MM.1S (cell line): ENCODE data around the gene AKR7A2.

Source experiments
- DNase-seq: peaks from one replicate; pipeline ENCODE4 v3.0.0-alpha.2; 2015
- H2AFZ ChIP-seq: fragments of 300-600 bp; sonication (generic); 2 replicates; pipeline ENCODE4 v1.6.0; 2016; ENCODE audit warnings: antibody characterized with exemption, low read length
- H3F3A ChIP-seq: fragments of 300-600 bp; sonication (generic); 2 replicates; pipeline ENCODE4 v1.6.1; 2016; ENCODE audit warnings: mild to moderate bottlenecking, antibody characterized with exemption, low read length, moderate library complexity, mixed read lengths; ENCODE audit not compliant: insufficient read depth
- H3K27ac ChIP-seq: fragments of 300-600 bp; sonication (generic); 2 replicates; pipeline ENCODE4 v1.5.1; 2016; ENCODE audit warnings: mild to moderate bottlenecking, low read length
- H3K27me3 ChIP-seq: fragments of 300-600 bp; sonication (generic); replicated peaks from 2 replicates; pipeline ENCODE4 v1.6.0; 2016; ENCODE audit warnings: low read length; ENCODE audit not compliant: insufficient read depth
- H3K36me3 ChIP-seq: fragments of 300-600 bp; sonication (generic); replicated peaks from 2 replicates; pipeline ENCODE4 v1.6.1; 2016; ENCODE audit warnings: mild to moderate bottlenecking, low read length, mixed read lengths; ENCODE audit not compliant: insufficient read depth
- H3K4me1 ChIP-seq: fragments of 300-600 bp; sonication (generic); 2 replicates; pipeline ENCODE4 v1.6.1; 2016; ENCODE audit warnings: low read length, mixed read lengths
- H3K4me2 ChIP-seq: fragments of 300-600 bp; sonication (generic); 2 replicates; pipeline ENCODE4 v1.6.0; 2016; ENCODE audit warnings: low read depth, low read length
- H3K4me3 ChIP-seq: fragments of 300-600 bp; sonication (generic); 2 replicates; pipeline ENCODE4 v1.5.1; 2016; ENCODE audit warnings: low read length, mixed read lengths
- H3K79me2 ChIP-seq: fragments of 300-600 bp; sonication (generic); 2 replicates; pipeline ENCODE4 v1.6.1; 2016; ENCODE audit warnings: mixed run types, low read length, mixed read lengths
- H3K9ac ChIP-seq: fragments of 300-600 bp; sonication (generic); 2 replicates; pipeline ENCODE4 v1.6.1; 2016; ENCODE audit warnings: low read length, mixed read lengths
- H3K9me2 ChIP-seq: fragments of 300-600 bp; sonication (generic); replicated peaks from 2 replicates; pipeline ENCODE4 v1.6.1; 2016; ENCODE audit warnings: mild to moderate bottlenecking, low read length, mixed read lengths; ENCODE audit not compliant: insufficient read depth
- H3K9me3 ChIP-seq: fragments of 300-600 bp; sonication (generic); replicated peaks from 2 replicates; pipeline ENCODE4 v1.6.1; 2016; ENCODE audit warnings: mild to moderate bottlenecking, low read length, mixed read lengths; ENCODE audit not compliant: insufficient read depth
- H4K20me1 ChIP-seq: fragments of 300-600 bp; sonication (generic); 2 replicates; pipeline ENCODE4 v1.6.1; 2016; ENCODE audit warnings: mild to moderate bottlenecking, low read length, moderate library complexity, mixed read lengths; ENCODE audit not compliant: insufficient read depth
- EZH2 ChIP-seq: fragments of 300-600 bp; sonication (generic); optimal IDR thresholded peaks from 2 replicates; pipeline ENCODE3; 2017; ENCODE audit warnings: low read depth, mild to moderate bottlenecking, antibody characterized with exemption, low read length, mixed read lengths
- EZH2phosphoT487 ChIP-seq: fragments of 300-600 bp; sonication (generic); IDR thresholded peaks from 2 replicates; pipeline ENCODE4 v1.6.1; 2018; ENCODE audit warnings: antibody characterized with exemption, low read length
- TF ChIP-seq, protein P1 (sequence below): fragments of 300-600 bp; sonication (generic); IDR thresholded peaks from 2 replicates; pipeline ENCODE4 v1.5.1; 2016; ENCODE audit warnings: antibody characterized with exemption, low read length, mixed read lengths

The AKR7A2 gene

DNA sequence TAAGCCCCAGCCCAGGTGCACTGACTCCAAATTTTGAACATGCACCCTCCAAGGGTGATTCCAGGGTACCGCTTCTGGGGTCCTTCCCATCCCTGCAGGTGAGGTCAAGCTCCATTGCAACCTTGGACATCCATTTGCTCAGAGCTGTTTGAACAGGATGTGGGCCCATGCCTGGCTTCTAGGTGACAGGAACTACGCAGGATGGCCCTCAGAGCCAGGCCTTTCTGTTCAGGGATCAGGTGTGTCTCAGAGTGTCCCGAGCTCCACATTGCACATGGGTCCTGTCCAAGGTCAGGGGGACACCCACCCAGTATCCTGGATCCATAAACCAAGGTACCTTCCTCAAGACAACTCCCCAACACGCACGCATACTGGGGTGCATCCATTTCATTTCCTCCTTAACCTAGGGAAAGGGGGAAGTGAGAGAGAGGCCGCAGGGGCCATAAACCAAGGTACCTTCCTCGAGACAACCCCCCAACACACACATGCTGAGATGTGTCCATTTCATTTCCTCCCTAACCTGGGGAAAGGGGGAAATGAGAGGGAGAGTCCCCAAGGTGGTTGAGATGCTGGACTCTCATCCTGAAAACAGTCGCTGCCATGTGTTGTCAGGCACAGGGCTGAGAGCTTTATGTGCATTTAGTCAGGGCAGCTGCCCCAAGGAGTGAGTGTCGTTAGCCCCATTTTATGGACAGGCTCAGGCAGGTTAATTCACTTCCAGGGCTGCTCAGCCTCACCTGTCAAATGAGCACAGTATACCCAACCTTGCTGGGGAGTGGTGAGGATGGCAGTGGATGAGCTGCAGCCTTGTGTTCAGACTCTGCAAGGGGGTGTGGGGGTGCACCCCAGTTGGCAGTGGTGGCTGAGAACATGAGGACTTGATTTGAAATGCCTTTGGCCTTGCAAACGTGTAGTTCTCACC, 2.3 kb upstream of the AKR7A2 start:
- H3K9ac ChIP-seq, result no peak overlapping the region
- H3K4me1 ChIP-seq, result peaks cover 15% of the 10 kb centered on the region; the same call in 1 of the 2 replicates
- H3K36me3 ChIP-seq, result no peaks in the 10 kb centered on the region
- peaks cover 16% of the 10 kb centered on the region for H3K79me2 ChIP-seq
- no peaks in the 10 kb centered on the region for H3K9me3 ChIP-seq
- no peaks in the 10 kb centered on the region for H3F3A ChIP-seq
- no peak overlapping the region for H3K4me3 ChIP-seq
- H3K27ac ChIP-seq, result no peak overlapping the region
- H3K27me3 ChIP-seq, result no peaks in the 10 kb centered on the region
- DNase-seq, result no peak
- H4K20me1 ChIP-seq, result no peaks in the 10 kb centered on the region
- no peak overlapping the region for H3K4me2 ChIP-seq
- H3K9me2 ChIP-seq, result no peaks in the 10 kb centered on the region
- TF ChIP-seq, protein P1, sequence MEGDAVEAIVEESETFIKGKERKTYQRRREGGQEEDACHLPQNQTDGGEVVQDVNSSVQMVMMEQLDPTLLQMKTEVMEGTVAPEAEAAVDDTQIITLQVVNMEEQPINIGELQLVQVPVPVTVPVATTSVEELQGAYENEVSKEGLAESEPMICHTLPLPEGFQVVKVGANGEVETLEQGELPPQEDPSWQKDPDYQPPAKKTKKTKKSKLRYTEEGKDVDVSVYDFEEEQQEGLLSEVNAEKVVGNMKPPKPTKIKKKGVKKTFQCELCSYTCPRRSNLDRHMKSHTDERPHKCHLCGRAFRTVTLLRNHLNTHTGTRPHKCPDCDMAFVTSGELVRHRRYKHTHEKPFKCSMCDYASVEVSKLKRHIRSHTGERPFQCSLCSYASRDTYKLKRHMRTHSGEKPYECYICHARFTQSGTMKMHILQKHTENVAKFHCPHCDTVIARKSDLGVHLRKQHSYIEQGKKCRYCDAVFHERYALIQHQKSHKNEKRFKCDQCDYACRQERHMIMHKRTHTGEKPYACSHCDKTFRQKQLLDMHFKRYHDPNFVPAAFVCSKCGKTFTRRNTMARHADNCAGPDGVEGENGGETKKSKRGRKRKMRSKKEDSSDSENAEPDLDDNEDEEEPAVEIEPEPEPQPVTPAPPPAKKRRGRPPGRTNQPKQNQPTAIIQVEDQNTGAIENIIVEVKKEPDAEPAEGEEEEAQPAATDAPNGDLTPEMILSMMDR, result no peak
- TF ChIP-seq EZH2 (no peak), EZH2phosphoT487 (no peak)
- H2AFZ ChIP-seq, result no peak overlapping the region

DNA sequence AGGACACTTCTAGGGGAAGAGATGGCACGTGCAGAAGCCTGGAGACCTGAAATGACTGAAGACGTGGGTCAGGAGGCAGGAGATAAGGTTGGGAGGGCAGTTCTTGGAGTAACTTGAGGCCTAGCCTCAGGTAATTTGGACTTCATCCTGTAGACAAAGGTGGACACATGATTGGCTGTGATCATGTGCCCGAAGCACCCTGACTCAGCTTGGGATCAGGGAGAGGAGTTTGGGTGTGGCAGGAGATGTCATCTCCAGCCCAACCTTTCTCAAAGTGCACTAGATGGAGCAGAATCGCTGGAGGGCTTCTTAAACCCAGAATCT, 1.7 kb upstream of the AKR7A2 start:
- no peak for DNase-seq
- no peak overlapping the region for H3K4me3 ChIP-seq
- no peak overlapping the region for H3K27ac ChIP-seq
- H2AFZ ChIP-seq, result no peak overlapping the region
- H3K36me3 ChIP-seq, result no peaks in the 10 kb centered on the region
- no peaks in the 10 kb centered on the region for H3K27me3 ChIP-seq
- no peaks in the 10 kb centered on the region for H3K9me2 ChIP-seq
- H3F3A ChIP-seq, result no peaks in the 10 kb centered on the region
- no peaks in the 10 kb centered on the region for H3K9me3 ChIP-seq
- H4K20me1 ChIP-seq, result no peaks in the 10 kb centered on the region
- peaks cover 15% of the 10 kb centered on the region; the same call in 1 of the 2 replicates for H3K4me1 ChIP-seq
- TF ChIP-seq, protein P1, result no peak
- no peak for TF ChIP-seq EZH2
- no peak for TF ChIP-seq EZH2phosphoT487
- peaks cover 16% of the 10 kb centered on the region for H3K79me2 ChIP-seq
- no peak overlapping the region for H3K4me2 ChIP-seq
- H3K9ac ChIP-seq, result no peak overlapping the region

DNA sequence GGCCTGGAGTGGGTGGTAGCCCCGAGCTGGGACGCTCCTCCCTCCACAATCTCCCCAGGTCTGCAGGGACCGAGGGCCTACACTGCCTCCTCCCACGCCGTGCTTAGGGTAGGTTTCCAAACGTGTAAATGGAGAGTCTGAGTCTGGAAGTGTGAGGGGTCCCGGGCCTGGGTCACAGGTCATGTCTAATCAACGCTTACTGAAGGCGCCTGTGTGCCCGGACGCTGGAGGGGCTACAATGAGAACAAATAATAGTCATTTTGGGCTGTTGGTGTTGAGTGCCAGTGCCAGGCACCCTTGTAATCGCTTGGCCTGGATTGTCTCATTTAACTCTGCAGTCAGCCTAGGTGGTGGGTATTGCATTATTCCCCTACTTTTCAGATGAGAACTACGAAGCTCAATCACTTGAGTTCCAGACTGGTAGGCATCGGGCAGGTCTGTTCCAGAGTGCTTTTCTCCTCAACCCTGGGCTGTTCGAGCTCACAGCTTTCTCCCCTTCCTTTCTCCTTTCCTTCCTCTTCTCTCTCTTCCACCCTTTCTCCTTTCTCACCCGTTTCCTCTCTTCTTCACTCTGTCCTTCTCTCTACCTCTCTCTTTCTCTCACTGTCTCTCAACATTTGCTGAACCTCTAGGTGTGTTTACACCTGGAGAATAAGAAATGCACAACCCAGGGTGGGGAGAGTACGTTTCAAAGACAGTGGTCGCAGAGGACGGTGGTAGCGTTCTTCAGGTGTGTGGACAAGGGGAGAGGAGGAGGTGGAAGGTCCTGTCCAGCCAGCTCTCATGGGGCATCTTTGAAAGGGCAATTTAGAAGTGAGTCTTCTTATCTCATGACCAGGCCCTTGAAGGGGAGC, 1.1 kb upstream of the AKR7A2 start:
- Histone ChIP-seq H2AFZ (peak overlapping the region; percentile 95), H3K27ac (no peak overlapping the region), H3K4me3 (peak overlapping the region; percentile 97), H3K9ac (peak overlapping the region; percentile 94), H3K9me2 (no peaks in the 10 kb centered on the region), H3K36me3 (no peaks in the 10 kb centered on the region), H3K4me1 (peaks cover 15% of the 10 kb centered on the region; the same call in 1 of the 2 replicates), H3K4me2 (peak overlapping the region; percentile 92), H3K79me2 (peaks cover 16% of the 10 kb centered on the region), H4K20me1 (no peaks in the 10 kb centered on the region), H3F3A (no peaks in the 10 kb centered on the region), H3K9me3 (no peaks in the 10 kb centered on the region), H3K27me3 (no peaks in the 10 kb centered on the region)
- peak; percentile 9 for DNase-seq
- TF ChIP-seq EZH2phosphoT487 (no peak), EZH2 (no peak)
- TF ChIP-seq, protein P1, result no peak
